KOPT-K1 (cell line): ENCODE data around the gene TXNRD2.

Source experiments
- H3K27ac ChIP-seq: fragments of 200-600 bp; sonication (generic); 2 replicates; pipeline ENCODE4 v1.5.1; 2016; ENCODE audit warnings: antibody characterized with exemption, mild to moderate bottlenecking, low read depth, low read length; ENCODE audit not compliant: poor library complexity, severe bottlenecking
- H3K36me3 ChIP-seq: fragments of 200-600 bp; sonication (generic); 2 replicates; pipeline ENCODE4 v1.5.1; 2017; ENCODE audit warnings: antibody characterized with exemption, mild to moderate bottlenecking, low read length, moderate library complexity; ENCODE audit not compliant: insufficient read depth
- H3K9me3 ChIP-seq: fragments of 200-600 bp; sonication (generic); 2 replicates; pipeline ENCODE4 v1.5.1; 2017; ENCODE audit warnings: antibody characterized with exemption, low read length, mild to moderate bottlenecking; ENCODE audit not compliant: insufficient read depth, poor library complexity, severe bottlenecking

The TXNRD2 gene

GRCh38 chr22:19855504-19856409 lies 85.9 kb downstream of the TXNRD2 start:
- peak overlapping the region; percentile 98 for H3K27ac ChIP-seq
- H3K36me3 ChIP-seq = peaks cover 25% of the 10 kb centered on the region
- no peaks in the 10 kb centered on the region for H3K9me3 ChIP-seq

- Histone ChIP-seq H3K36me3 (peaks cover 33% of the 10 kb centered on the region), H3K9me3 (no peaks in the 10 kb centered on the region), H3K27ac (peak within 1 kb of the TSS; percentile 98)
Measured at GRCh38 chr22:19854778-19855503, 86.7 kb downstream of the TXNRD2 start, which contains the start of the genes GNB1L and RTL10. GNB1L (minus strand) TSS chr22:19854874; CDS start chr22:19821355, 33,519 bp downstream. RTL10 (minus strand) TSS chr22:19854874; CDS start chr22:19852261, 2,613 bp downstream.

DNA sequence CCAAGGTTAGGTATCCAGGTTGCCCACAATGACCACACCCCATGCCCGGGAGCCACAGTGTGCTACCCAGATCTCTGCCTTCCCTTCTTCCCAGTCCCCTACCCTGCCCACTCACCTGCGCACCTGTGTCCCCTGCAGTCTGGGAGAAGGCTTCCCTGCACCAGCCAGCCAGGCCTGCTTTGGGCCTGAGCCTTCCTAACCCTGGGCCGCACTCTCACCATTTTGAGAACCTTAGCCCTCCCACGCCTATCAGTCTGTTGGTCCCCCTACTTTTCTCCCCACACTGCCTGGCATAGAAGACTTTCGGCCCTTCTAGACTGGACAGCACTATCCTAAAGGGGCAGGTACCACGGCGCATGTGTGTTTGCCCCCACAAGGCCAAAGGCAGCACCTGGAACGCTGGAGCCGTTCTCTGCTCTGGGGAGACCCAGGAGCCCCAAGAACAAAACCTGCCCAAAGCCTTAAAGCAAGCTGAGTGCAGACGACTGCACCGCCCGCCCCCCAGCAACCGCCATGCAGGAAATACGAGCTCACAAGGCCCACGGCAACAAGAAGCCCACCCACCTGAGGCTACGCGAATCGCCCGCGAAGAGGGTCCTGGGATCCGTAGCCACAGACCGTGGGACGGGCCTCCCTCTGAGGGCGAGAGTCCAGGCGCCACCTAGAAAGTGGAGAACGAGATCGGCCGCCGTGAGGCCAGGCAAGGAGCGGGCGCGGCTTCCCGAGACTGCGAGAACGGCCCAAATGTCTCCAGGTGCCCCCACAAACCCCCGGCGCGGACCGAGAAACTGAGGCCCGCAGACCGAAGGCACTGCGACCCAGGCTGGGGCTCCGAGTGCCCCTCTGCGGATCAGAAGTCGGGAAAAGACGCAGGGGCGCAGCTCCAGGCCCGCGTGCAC lies 87.5 kb downstream of the TXNRD2 start:
- H3K9me3 ChIP-seq = no peaks in the 10 kb centered on the region
- peaks cover 41% of the 10 kb centered on the region for H3K36me3 ChIP-seq
- peak overlapping the region; percentile 98 for H3K27ac ChIP-seq

DNA sequence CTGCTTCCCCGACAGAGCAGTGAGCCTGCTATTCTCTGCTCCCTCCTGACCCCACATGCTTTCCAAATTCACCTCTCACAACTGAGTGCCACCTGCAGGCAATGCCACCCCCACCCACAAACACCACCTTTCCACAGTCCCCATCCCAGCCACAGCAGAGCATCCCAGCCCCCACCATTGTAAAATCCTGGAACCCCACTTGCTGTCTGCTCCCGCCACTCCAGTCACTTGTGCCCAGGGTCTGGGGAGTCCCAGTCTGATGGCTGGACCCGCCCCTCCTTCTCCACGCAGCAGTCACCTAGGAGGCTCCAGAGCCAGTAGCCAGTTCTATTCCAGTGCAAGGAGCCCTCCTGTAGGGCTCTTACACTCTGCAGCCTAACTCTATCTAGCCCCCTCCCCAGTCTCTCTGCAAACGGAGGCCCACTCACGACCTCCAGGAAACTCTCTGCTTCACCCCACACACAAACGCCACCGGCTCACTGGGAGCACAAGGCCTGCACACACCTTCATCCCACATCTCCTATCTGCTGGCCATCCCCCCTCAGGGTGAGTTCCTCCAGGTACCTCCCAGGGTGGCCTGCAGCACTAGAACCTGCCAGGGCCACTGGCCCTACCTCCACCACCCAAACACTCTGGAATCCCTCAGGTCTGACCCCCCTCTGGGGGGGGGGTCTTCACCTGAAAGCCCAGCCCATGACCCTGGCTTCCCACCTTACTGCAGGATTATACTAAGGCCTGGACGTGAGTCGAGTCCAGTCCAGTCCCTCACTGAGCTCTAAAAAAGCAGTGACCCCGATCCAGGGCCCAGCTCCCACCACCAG lies 88.3 kb downstream of the TXNRD2 start:
- H3K36me3 ChIP-seq = peaks cover 50% of the 10 kb centered on the region
- H3K9me3 ChIP-seq = no peaks in the 10 kb centered on the region
- peak overlapping the region; percentile 98 for H3K27ac ChIP-seq

- Histone ChIP-seq H3K36me3 (peaks cover 59% of the 10 kb centered on the region), H3K27ac (peak overlapping the region; percentile 98), H3K9me3 (no peaks in the 10 kb centered on the region)
Measured at GRCh38 chr22:19852177-19852781, 89.3 kb downstream of the TXNRD2 start.

GRCh38 chr22:19851291-19852176 lies 90.1 kb downstream of the TXNRD2 start:
- no peaks in the 10 kb centered on the region for H3K9me3 ChIP-seq
- peaks cover 67% of the 10 kb centered on the region for H3K36me3 ChIP-seq
- no peak overlapping the region for H3K27ac ChIP-seq

DNA sequence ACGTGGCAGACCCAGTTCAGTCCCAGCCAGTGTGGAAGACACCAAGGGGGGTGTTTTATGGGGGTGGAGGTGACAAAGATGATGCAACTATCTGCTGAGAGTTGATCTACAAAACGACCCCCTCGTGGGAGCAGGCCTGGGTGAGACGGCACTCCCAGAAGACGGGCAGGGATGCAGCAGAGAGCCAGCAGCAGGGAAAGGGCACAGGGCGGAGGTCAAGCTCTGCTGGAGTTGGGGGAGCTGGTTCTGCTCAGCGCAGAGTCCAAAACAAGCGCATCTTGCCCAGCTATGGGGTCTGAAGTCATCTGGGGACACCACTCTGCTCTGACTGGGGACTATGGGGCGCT lies 90.9 kb downstream of the TXNRD2 start:
- H3K36me3 ChIP-seq = peaks cover 75% of the 10 kb centered on the region
- no peak overlapping the region for H3K27ac ChIP-seq
- no peaks in the 10 kb centered on the region for H3K9me3 ChIP-seq

- no peaks in the 10 kb centered on the region for H3K9me3 ChIP-seq
- peaks cover 81% of the 10 kb centered on the region for H3K36me3 ChIP-seq
- H3K27ac ChIP-seq = no peak overlapping the region
Measured at GRCh38 chr22:19849835-19850762, 91.5 kb downstream of the TXNRD2 start.

GRCh38 chr22:19848298-19849224 lies 93.1 kb downstream of the TXNRD2 start:
- Histone ChIP-seq H3K27ac (no peak overlapping the region), H3K9me3 (no peaks in the 10 kb centered on the region), H3K36me3 (peaks cover 95% of the 10 kb centered on the region)

GRCh38 chr22:19847345-19847632 lies 94.3 kb downstream of the TXNRD2 start:
- H3K27ac ChIP-seq = no peak overlapping the region
- H3K36me3 ChIP-seq = peaks cover 93% of the 10 kb centered on the region
- no peaks in the 10 kb centered on the region for H3K9me3 ChIP-seq

GRCh38 chr22:19846620-19847344 lies 94.8 kb downstream of the TXNRD2 start:
- Histone ChIP-seq H3K27ac (no peak overlapping the region), H3K9me3 (no peaks in the 10 kb centered on the region), H3K36me3 (peaks cover 88% of the 10 kb centered on the region)
